Purkinje cell (primary cell): ENCODE measurements around the gene SPATC1L. TPM values are rescaled to one million over a fixed set of nuclear protein-coding genes. Genes with fewer than 3 reads are reported as not detected.

ENCODE experiments used
- polyA plus RNA-seq: library from polyadenylated mRNA; unstranded; fragments of >200 nt; fragmentation: Nextera tagmentation; gene quantifications from 2 replicates; pipeline ENCODE4 v1.2.1, GENCODE V29; 2014

The SPATC1L gene
- polyA plus RNA-seq = not detected in 2 replicates

GRCh38 chr21:46183910-46184624 lies at the start of gene SPATC1L:
SPATC1L (minus strand) TSS chr21:46184459; CDS start chr21:46182816, 1,643 bp downstream.

GRCh38 chr21:46228345-46229051 lies 44.2 kb upstream of the SPATC1L start, which contains the start of gene LSS:
LSS (minus strand) TSS chr21:46228774; CDS start chr21:46228745, 29 bp downstream.

DNA sequence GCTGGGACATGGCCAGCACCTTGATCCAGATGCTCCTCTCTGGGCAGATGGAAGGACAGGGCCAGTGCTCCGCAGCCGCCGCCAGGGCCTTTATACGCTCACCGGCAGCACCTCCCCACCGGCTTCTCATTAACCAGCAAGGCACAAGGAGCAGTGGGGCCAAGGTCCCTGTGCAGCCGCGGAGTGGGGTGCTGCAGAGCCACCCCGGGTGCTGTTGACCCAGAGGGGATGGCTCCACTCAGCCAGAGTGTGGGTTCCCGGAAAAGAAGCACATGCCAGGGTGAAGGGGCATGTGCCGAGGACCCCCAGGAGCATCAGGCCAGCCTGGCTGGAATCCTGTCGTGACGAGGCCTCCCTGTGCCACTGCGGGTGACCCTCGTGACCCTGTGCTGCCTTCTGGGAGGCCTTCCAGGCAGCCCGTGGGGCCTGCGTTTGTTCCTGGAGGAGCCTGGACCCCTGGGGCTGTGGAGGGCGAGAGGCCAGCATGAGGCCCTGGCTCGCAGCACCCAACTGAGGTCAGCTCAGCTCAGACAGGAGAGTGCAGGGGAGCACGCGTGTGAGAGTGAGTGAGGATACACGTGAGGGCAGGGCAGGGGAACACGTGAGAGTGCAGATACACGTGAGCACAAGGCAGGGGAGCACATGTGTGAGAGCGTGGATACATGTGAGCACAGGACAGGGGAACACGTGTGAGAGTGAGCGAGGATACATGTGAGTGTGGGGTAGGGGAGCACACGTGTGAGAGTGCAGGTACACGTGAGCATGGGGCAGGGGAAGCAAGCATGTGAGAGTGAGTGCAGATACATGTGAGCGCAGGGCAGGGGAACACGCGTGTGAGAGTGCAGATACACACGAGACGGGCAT lies 28.5 kb downstream of the SPATC1L start, which contains the start of gene FTCD:
Gene FTCD, minus strand, starts transcription at position 66 of the 864 bp plus-strand sequence. Its CDS starts 56 bp downstream, at position 10.

Other genes with a start within 250 kb of the SPATC1L start
- 7.6 and 13.3 TPM in 2 replicates for gene COL6A1, start 202.7 kb downstream of the SPATC1L start, polyA plus RNA-seq
- gene COL6A2, start 86.3 kb downstream of the SPATC1L start, polyA plus RNA-seq = 0.32 TPM in 1 of 2 replicates, not detected in the other
- gene FTCD, start 28.9 kb downstream of the SPATC1L start, polyA plus RNA-seq = not detected in 2 replicates
- gene LSS, start 44.3 kb upstream of the SPATC1L start, polyA plus RNA-seq = 1.9 and 2.4 TPM in 2 replicates
- gene MCM3AP, start 101.2 kb upstream of the SPATC1L start, polyA plus RNA-seq = 9.7 and 10.8 TPM in 2 replicates
- 7.6 and 9.4 TPM in 2 replicates for gene YBEY, start 101.9 kb upstream of the SPATC1L start, polyA plus RNA-seq
- gene C21orf58, start 139.4 kb upstream of the SPATC1L start, polyA plus RNA-seq = 0.22 and 2.3 TPM in 2 replicates
- 4.5 and 5.9 TPM in 2 replicates for gene PCNT, start 139.7 kb upstream of the SPATC1L start, polyA plus RNA-seq